Psoas muscle (tissue), 8 donors: ENCODE data around the gene INSR. TPM values are rescaled to one million over a fixed set of nuclear protein-coding genes. Genes with fewer than 3 reads are reported as not detected.
"Not testable (repeated sequence)": the region's sequence is repeated elsewhere in the genome, so short reads cannot be mapped to it uniquely, and the experiment has no call there.

ENCODE experiments used
- ATAC-seq, 4 donors: fragments of 200-7000 bp; cut with Tn5 transposase; one replicate each; pipeline ENCODE4 v1.9.1; 2020; ENCODE audit warnings: moderate library complexity in 3 of 4, mild to moderate bottlenecking in 2 of 4
- DNase-seq, 2 donors: peaks; one replicate each; pipeline ENCODE4 v3.0.0-alpha.2; 2020
- H3K27ac ChIP-seq: fragments of 200-600 bp; one replicate; pipeline ENCODE4 v1.8.0; 2022
- H3K27me3 ChIP-seq, 3 donors: fragments of 200-600 bp in 1 of 3; one replicate each; pipeline versions ENCODE4 v1.6.1 to v1.8.0; 2013 to 2022; ENCODE audit warnings: low read length in 2 of 3, mild to moderate bottlenecking in 2 of 3, moderate library complexity in 1 of 3; ENCODE audit not compliant: insufficient read depth in 3 of 3
- H3K36me3 ChIP-seq, 2 donors: fragments of 200-600 bp in 1 of 2; one replicate each; pipeline versions ENCODE4 v1.6.1 to v1.8.0; 2013 to 2022; ENCODE audit warnings: low read depth in 1 of 2, mild to moderate bottlenecking in 1 of 2, moderate library complexity in 1 of 2; ENCODE audit not compliant: insufficient read depth in 1 of 2
- H3K4me1 ChIP-seq: fragments of 200-600 bp; one replicate; pipeline ENCODE4 v1.8.0; 2022
- H3K4me3 ChIP-seq: fragments of 200-600 bp; one replicate; pipeline ENCODE4 v1.8.0; 2022; ENCODE audit warnings: mild to moderate bottlenecking
- H3K9me3 ChIP-seq: fragments of 200-600 bp; one replicate; pipeline ENCODE4 v1.8.0; 2022
- CTCF ChIP-seq: fragments of 200-600 bp; IDR thresholded peaks from one replicate; pipeline ENCODE4 v1.8.0; 2022; ENCODE audit warnings: antibody characterized with exemption
- WGBS, 3 donors: extraction: QIAGEN DNeasy Blood & Tissue Kit; methylation state at CpG; one replicate each; pipeline versions ENCODE4 v1.1.6 to v1.1.7; 2013; 5-methylcytosine and 5-hydroxymethylcytosine counted together
- intact Hi-C, 2 donors: fragments of 100-400 bp; cut with DNase I; formaldehyde crosslinking; loops; one replicate each; pipeline versions ENCODE4 v1.11.0 to v1.14.2; 2022
- polyA plus RNA-seq, 3 donors: library from polyadenylated mRNA; stranded (reverse); fragments of 200-250 nt; gene quantifications; one replicate each; pipeline ENCODE4 v1.2.3, GENCODE V29; 2013
- total RNA-seq, 4 donors: library from RNA; stranded (reverse); fragmentation: NEBNext Ultra II Directional in 2 of 4; extraction: Animal tissue kit (Norgen Biotek cat#: 25700) in 2 of 4; gene quantifications; one replicate each; pipeline versions ENCODE4 v1.2.1 to v1.2.4, GENCODE V29; 2021 to 2023
- donor health status: healthy with polysubstance abuse.
- donor health status: DM: no; HTN: no; CAD: no; lungs with moderate emphysema.
- donor health status: Bipolar disorder and iron deficiency.
- donor health status: healthy.
- donor health status: DM: yes; HTN: yes; CAD: no.
- donor health status: DM: no; HTN: no; CAD: no.
- donor health status: DM: no; HTN: no; CAD: no.
- donor health status: DM: yes; HTN: yes; CAD: no.

The INSR gene
- total and polyA plus RNA-seq, 7 donors: 3.7 to 95.1 (median 48.5) TPM

GRCh38 chr19:7159105-7159933 is 134.9 kb downstream of the INSR start:
- Histone ChIP-seq H3K27ac (peak overlapping the region; percentile 83), H3K4me1 (peaks cover 12% of the 10 kb centered on the region), H3K9me3 (no peaks in the 10 kb centered on the region), H3K27me3 (no peaks in the 10 kb centered on the region), H3K36me3 (peaks cover 5 to 36% of the 10 kb centered on the region in 2 donors), H3K4me3 (peak overlapping the region; percentile 39)
- TF ChIP-seq CTCF: no peak
- ATAC-seq (peak; percentile 95 to 98 (median 97)), DNase-seq (peak; percentile 76 to 90)
- intact Hi-C loops: loop anchor here (5.0 kb wide), 1 partner anchor 38 kb away; no protein-coding TSS in a partner anchor
- WGBS, 3 donors: 19 to 37% (median 22%) methylated on average over 18 of the region's 18 CpGs

DNA sequence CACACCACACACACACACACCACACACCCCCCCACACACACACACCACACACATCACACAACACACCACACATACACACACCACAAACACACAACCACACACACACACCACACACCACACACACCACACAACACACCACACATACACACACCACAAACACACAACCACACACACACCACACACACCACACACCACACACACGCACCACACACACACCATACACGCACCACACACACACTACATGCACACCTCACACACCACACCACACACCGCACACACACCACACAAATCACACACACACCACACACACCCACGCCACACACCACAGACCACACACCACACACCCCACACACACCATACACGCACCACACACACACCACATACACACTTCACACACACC is 141.2 kb downstream of the INSR start:
- intact Hi-C loops: loop anchor here in 1 of 2 donors (5.0 kb wide), 1 partner anchor 139 kb away; the partner anchor contains the start of gene INSR
- Histone ChIP-seq H3K4me3 (no peak overlapping the region), H3K4me1 (no peaks in the 10 kb centered on the region), H3K27ac (no peak overlapping the region), H3K9me3 (no peaks in the 10 kb centered on the region), H3K36me3 (peaks cover 0 to 49% of the 10 kb centered on the region in 2 donors), H3K27me3 (no peaks in the 10 kb centered on the region)
- 77 to 81% (median 80%) methylated on average over 5 of the region's 5 CpGs for WGBS, 3 donors
- DNase-seq (no peak), ATAC-seq (peak in 2 of 4 donors; percentile 8 to 25)
- no peak for TF ChIP-seq CTCF

GRCh38 chr19:7152568-7152967 is 141.6 kb downstream of the INSR start:
- peak in 2 of 4 donors; percentile 12 for ATAC-seq
- WGBS, 3 donors: 55 to 72% (median 56%) methylated on average over 13 of the region's 13 CpGs
- TF ChIP-seq CTCF: no peak
- Histone ChIP-seq H3K4me3 (no peak overlapping the region), H3K27ac (peak overlapping the region; percentile 46), H3K36me3 (peaks cover 0 to 54% of the 10 kb centered on the region in 2 donors), H3K4me1 (no peaks in the 10 kb centered on the region), H3K27me3 (no peaks in the 10 kb centered on the region), H3K9me3 (no peaks in the 10 kb centered on the region)
- intact Hi-C loops: loop anchor here in 1 of 2 donors (5.0 kb wide), 1 partner anchor 140 kb away; the partner anchor contains the start of gene INSR
- no peak for DNase-seq

DNA sequence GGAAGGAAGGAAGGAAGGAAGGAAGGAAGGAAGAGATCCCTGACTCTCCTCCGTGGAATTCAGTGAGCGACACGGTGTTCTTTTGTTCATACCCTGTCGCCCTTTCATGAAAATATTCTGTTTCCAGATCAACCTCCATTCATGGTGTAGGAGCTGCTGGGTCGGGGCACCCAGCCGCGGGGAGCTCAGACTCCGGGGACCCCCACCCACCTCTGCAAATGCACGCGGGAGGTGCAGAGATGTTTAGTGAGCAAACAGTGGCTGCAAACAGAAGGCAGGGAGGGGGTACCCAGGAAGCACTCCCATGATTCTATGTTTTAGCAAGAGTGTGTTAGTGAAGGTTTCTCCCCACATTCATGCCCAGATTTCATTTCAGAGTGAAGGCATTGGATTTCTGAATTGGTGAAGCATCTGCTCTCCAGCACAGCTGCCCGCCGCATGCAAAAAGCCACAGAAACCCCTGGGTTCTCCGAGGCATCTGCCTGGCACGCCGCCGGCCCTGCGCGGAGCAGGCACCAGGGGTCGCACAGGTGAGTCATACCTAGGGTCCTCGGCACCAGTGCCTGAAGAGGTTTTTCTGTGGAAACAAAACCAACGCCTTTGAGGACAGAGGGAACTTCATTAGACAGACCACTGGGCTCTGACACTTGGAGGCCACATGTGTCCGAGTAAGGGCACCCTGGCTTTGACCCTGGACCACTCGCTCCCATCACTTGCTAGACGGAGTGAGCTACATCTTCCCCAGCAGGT is 144.1 kb downstream of the INSR start:
- Histone ChIP-seq H3K4me1 (peaks cover 7% of the 10 kb centered on the region), H3K36me3 (peaks cover 0 to 52% of the 10 kb centered on the region in 2 donors), H3K4me3 (no peak overlapping the region), H3K27ac (peak overlapping the region; percentile 30), H3K9me3 (peaks cover 3% of the 10 kb centered on the region), H3K27me3 (no peaks in the 10 kb centered on the region)
- no peak for ATAC-seq
- intact Hi-C loops: loop anchor here (1.0 to 5.0 kb wide), 4 partner anchors 47 to 192 kb away; partner anchors contain the start of gene INSR (in 2 of the 2)
- TF ChIP-seq CTCF: no peak
- no peak for DNase-seq
- WGBS, 3 donors: 76 to 83% (median 78%) methylated on average over 24 of the region's 24 CpGs

DNA sequence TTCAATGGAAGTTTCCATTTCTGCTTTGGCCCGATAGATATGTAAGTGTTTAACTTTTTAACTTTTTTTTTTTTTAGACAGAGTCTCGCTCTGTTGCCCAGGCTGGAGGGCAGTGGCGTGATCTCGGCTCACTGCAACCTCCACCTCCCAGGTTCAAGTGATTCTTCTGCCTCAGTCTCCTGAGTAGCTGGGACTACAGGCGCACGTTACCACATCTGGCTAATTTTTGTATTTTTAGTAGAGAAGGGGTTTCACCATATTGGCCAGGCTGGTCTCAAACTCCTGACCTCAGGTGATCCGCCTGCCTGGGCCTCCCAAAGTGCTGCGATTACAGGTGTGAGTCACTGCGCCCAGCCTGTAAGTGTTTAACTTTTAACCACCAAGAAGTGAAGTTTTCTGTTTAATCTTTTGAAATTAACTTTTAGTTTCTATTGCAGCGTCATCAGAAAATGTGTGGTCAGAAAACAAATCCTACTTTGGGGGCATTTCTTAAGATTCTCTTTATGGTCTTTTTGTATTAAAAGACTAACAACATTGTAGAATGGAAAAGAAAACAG is 147.0 kb downstream of the INSR start:
- peaks cover 0 to 50% of the 10 kb centered on the region in 2 donors for H3K36me3 ChIP-seq
- intact Hi-C loops: loop anchor here (5.0 kb wide), 2 partner anchors 145 to 195 kb away; partner anchors contain the start of gene INSR (in 1 of the 2)
- not testable (repeated sequence) for ATAC-seq, H3K4me3 ChIP-seq, DNase-seq, H3K4me1 ChIP-seq, H3K9me3 ChIP-seq, H3K27me3 ChIP-seq
- H3K27ac ChIP-seq: peak overlapping the region; percentile 78
- WGBS, 3 donors: 97 to 98% (median 97%) methylated on average over 10 of the region's 10 CpGs

- H3K27ac ChIP-seq: peak overlapping the region; percentile 78
- 93 to 97% (median 96%) methylated on average over 5 of the region's 5 CpGs for WGBS, 3 donors
- DNase-seq, H3K27me3 ChIP-seq, H3K4me3 ChIP-seq, H3K9me3 ChIP-seq, ATAC-seq: not testable (repeated sequence)
- H3K36me3 ChIP-seq: peaks cover 0 to 50% of the 10 kb centered on the region in 2 donors
- intact Hi-C loops: loop anchor here (5.0 kb wide), 2 partner anchors 146 to 196 kb away; partner anchors contain the start of gene INSR (in 1 of the 2)
- peaks cover 14% of the 10 kb centered on the region for H3K4me1 ChIP-seq
These were observed 148.1 kb downstream of the INSR start for GRCh38 chr19:7146086-7146485.
